Measurements from ENCODE around the gene PRRT1.

DNA sequence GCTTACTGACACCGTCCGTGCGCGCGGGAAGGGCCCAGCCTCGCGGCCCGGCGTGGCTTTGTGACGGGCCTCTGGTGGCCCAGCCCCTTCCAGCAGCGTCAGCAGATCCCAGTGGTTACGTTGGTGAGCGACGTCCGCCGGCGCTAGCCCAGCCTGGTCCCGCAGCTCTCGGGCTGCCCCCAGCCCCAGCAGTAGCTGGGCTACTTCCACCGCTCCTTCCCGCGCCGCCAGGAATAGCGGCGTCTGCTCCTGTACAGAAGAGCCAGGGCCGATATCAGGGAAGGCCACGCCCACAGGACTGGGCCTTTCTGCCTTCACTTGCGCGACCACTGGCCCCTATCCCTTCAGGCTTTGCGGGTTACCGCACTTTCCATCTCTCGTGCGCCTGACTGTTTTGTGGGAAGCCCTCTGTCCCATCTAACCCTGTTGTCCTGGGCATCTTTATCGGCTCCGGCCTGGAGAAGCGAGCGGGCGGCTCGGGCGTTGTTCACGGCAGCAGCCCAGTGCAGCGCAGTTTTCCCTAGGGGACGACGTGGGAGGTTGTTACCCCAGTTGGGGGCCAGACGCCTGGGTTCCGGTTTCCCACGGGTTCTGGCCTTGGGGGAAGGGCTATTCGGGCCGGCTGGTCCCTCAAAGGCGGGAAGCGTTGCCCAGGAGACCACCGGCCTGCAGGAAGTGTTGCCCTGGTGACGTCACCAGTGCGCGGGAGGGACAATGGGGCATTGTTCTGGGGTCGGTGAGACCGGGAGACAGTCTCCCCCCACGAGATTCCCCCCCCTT, 44.4 kb upstream of the PRRT1 start:
- TF ChIP-seq CEBPB (IDR thresholded peaks at IDR 0.05) (no peak), CREB1 (IDR thresholded peaks at IDR 0.05; ENCODE audit: low read depth) (peak; percentile 88), TAF1 (IDR thresholded peaks at IDR 0.05; ENCODE audit: low read depth) (peak; percentile 53; the same call in 1 of the 2 replicates), TEAD4 (IDR thresholded peaks at IDR 0.05) (no peak), EP300 (IDR thresholded peaks at IDR 0.05; ENCODE audit: borderline replicate concordance) (no peak), FOXM1 (IDR thresholded peaks at IDR 0.05; ENCODE audit: borderline replicate concordance, low read depth) (no peak), USF1 (IDR thresholded peaks at IDR 0.05) (no peak), YY1 (IDR thresholded peaks at IDR 0.05; ENCODE audit: low read depth) (no peak), RAD21 (IDR thresholded peaks at IDR 0.05; ENCODE audit: low read depth) (no peak), ZBTB7A (IDR thresholded peaks at IDR 0.05; ENCODE audit: low read depth) (0 out of 2 replicates have a peak, but pooled peaks have one; percentile 18), REST (IDR thresholded peaks at IDR 0.05; ENCODE audit: low read depth) (no peak), NFIC (IDR thresholded peaks at IDR 0.05) (no peak)
